GM10248 (cell line): ENCODE measurements around the gene CHML.
"Not testable (repeated sequence)": the region's sequence is repeated elsewhere in the genome, so short reads cannot be mapped to it uniquely, and the experiment has no call there.

Experiments
- CTCF ChIA-PET: fragments of 300-600 bp; sonication (Branson Sonifier 250); formaldehyde crosslinking; extraction: SDS; loops from one replicate; lab custom pipeline; 2021; ENCODE audit warnings: antibody characterized with exemption; lab: Yijun Ruan, JAX
- POLR2A ChIA-PET: fragments of 350-650 bp; sonication (Branson Sonifier 250); formaldehyde crosslinking; extraction: SDS; loops from one replicate; lab custom pipeline; 2020; ENCODE audit warnings: antibody characterized with exemption; lab: Yijun Ruan, JAX
- DNase-seq: peaks from one replicate; pipeline ENCODE4 v3.0.0; 2012; ENCODE audit errors: extremely low spot score
- CTCF ChIP-seq: IDR thresholded peaks from 2 replicates; pipeline ENCODE4 v1.5.1; 2012; ENCODE audit warnings: mild to moderate bottlenecking, low read depth; ENCODE audit errors: extremely low read depth, missing control alignments, control extremely low read depth

Gene CHML

GRCh38 chr1:241666419-241666818 is 26.2 kb upstream of the CHML start:
- DNase-seq = no peak
- CTCF ChIA-PET = interaction anchor here (2.5 kb wide), 1 partner anchor 13 kb away, joined by 9 read pairs; no protein-coding TSS in a partner anchor
- TF ChIP-seq CTCF = no peak
- POLR2A ChIA-PET = no interaction called here

- POLR2A ChIA-PET = no interaction called here
- TF ChIP-seq CTCF = no peak
- DNase-seq = no peak
- CTCF ChIA-PET = interaction anchor here (0.8 to 1.4 kb wide), 2 partner anchors 9 to 15 kb away, joined by 3 to 5 read pairs; no protein-coding TSS in a partner anchor
Observed at GRCh38 chr1:241660424-241660972, 20.3 kb upstream of the CHML start.

- POLR2A ChIA-PET, CTCF ChIA-PET, DNase-seq: not testable (repeated sequence)
Observed at GRCh38 chr1:241659016-241659415, 18.8 kb upstream of the CHML start.

GRCh38 chr1:241658081-241658793 is 18.1 kb upstream of the CHML start:
- no peak for TF ChIP-seq CTCF
- ChIA-PET CTCF (no interaction called here), POLR2A (no interaction called here)
- no peak for DNase-seq

- POLR2A ChIA-PET = no interaction called here
- DNase-seq = no peak
- TF ChIP-seq CTCF = no peak
- CTCF ChIA-PET = interaction anchor here (0.9 to 2.2 kb wide), 3 partner anchors 10 to 15 kb away, joined by 3 to 9 read pairs (median 4); no protein-coding TSS in a partner anchor
Observed at GRCh38 chr1:241654641-241655040, 14.5 kb upstream of the CHML start.

GRCh38 chr1:241654019-241654418 is 13.8 kb upstream of the CHML start:
- CTCF ChIA-PET = interaction anchor here (0.9 to 2.2 kb wide), 4 partner anchors 9 to 43 kb away, joined by 3 to 9 read pairs (median 4); no protein-coding TSS in a partner anchor
- no peak for TF ChIP-seq CTCF
- POLR2A ChIA-PET = no interaction called here
- DNase-seq = no peak

GRCh38 chr1:241652012-241652411 is 11.8 kb upstream of the CHML start, which contains the start of gene WDR64:
Gene WDR64, plus strand, starts transcription at chr1:241652281. Its CDS starts 204 bp downstream, at chr1:241652485.
- ChIA-PET CTCF (interaction anchor here (2.2 kb wide), 1 partner anchor 41 kb away, joined by 4 read pairs; no protein-coding TSS in a partner anchor), POLR2A (no interaction called here)
- no peak for TF ChIP-seq CTCF
- DNase-seq = no peak
